ENCODE data around the gene STRA8.

GRCh38 chr7:135262623-135263320 is 29.1 kb downstream of the STRA8 start:
- no peak for TF ChIP-seq POLR2A (IDR thresholded peaks at IDR 0.05)
- TF ChIP-seq CTCF (IDR thresholded peaks at IDR 0.05): no peak

Data from uterus (tissue), 2 donors.